K562 (cell line): Measurements from ENCODE around the gene FBXO11. TPM values are rescaled to one million over a fixed set of nuclear protein-coding genes. Genes with fewer than 3 reads are reported as not detected.

ENCODE experiments used
- ATAC-seq: fragments of 200-7000 bp; cut with Tn5 transposase; 3 replicates; pipeline ENCODE4 v1.9.1; 2020; ENCODE audit warnings: moderate library complexity
- BruUV-seq: library from RNA; stranded (reverse); fragments of 400-500 nt; replicated peaks from 2 replicates; lab custom pipeline; 2021; lab: Mats Ljungman, UMichigan
- CTCF ChIA-PET: fragments of 300-600 bp; formaldehyde crosslinking; extraction: SDS; loops from one replicate; lab custom pipeline; 2021; ENCODE audit warnings: low intra/inter-chr PET ratio; lab: Yijun Ruan, JAX
- POLR2A ChIA-PET: fragments of 300-600, 350-650 bp; sonication (Branson Sonifier 250); formaldehyde crosslinking; extraction: SDS; loops from one replicate; lab custom pipeline; 2021; ENCODE audit warnings: antibody characterized with exemption, inconsistent platforms; lab: Yijun Ruan, JAX
- DNase-seq, 4 experiments: peaks; one replicate each; pipeline versions ENCODE4 v3.0.0 to v3.0.0-alpha.2; 2011 to 2018; ENCODE audit warnings: low spot score in 3 of 4, mixed read lengths in 3 of 4; ENCODE audit errors: extremely low read depth in 1 of 4
- FAIRE-seq: peaks from 2 replicates; lab custom pipeline; 2011; peaks lifted over from hg19 to GRCh38; lab: Jason Lieb, UNC
- H2AFZ ChIP-seq: 2 replicates; pipeline ENCODE4 v1.6.0; 2011; ENCODE audit warnings: low read depth, low read length, control low read depth, inconsistent platforms
- H3K27ac ChIP-seq: fragments of 200-600 bp; 3 replicates; pipeline ENCODE4 v1.8.0; 2011; ENCODE audit warnings: low read depth, mild to moderate bottlenecking, control low read depth, inconsistent platforms, low read length, moderate library complexity, mixed read lengths; ENCODE audit errors: extremely low read depth
- H3K27me3 ChIP-seq, 2 experiments: fragments of 300-600 bp in 1 of 2; 2 replicates in 1 of 2; 3 replicates in 1 of 2; pipeline versions ENCODE4 v1.6.0 to v1.8.0; 2011; ENCODE audit warnings: inconsistent platforms in 2 of 2, low read length in 2 of 2, mild to moderate bottlenecking in 1 of 2, mixed read lengths in 1 of 2, moderate library complexity in 1 of 2; ENCODE audit not compliant: control insufficient read depth in 2 of 2, insufficient read depth in 2 of 2
- H3K36me3 ChIP-seq: fragments of 300-600 bp; 3 replicates; pipeline ENCODE4 v1.8.0; 2011; ENCODE audit warnings: mild to moderate bottlenecking, low read length, inconsistent platforms; ENCODE audit not compliant: control insufficient read depth, insufficient read depth
- H3K4me1 ChIP-seq, 2 experiments: fragments of 200-600 bp in 1 of 2; replicated peaks in 1 of 2; 2 replicates in 1 of 2; 3 replicates in 1 of 2; pipeline versions ENCODE4 v1.5.1 to v1.8.0; 2011; ENCODE audit warnings: inconsistent platforms in 2 of 2, low read length in 2 of 2, mild to moderate bottlenecking in 1 of 2, mixed read lengths in 1 of 2, moderate library complexity in 1 of 2; ENCODE audit not compliant: control insufficient read depth in 2 of 2, insufficient read depth in 2 of 2
- H3K4me2 ChIP-seq: 2 replicates; pipeline ENCODE4 v1.6.1; 2011; ENCODE audit warnings: low read length, control low read depth, inconsistent platforms, mixed read lengths; ENCODE audit not compliant: insufficient read depth
- H3K4me3 ChIP-seq: fragments of 200-600 bp; sonication (generic), shearing (Covaris generic); 2 replicates; pipeline ENCODE4 v1.5.1; 2016; ENCODE audit warnings: control low read depth, inconsistent platforms
- H3K79me2 ChIP-seq: fragments of 200-600 bp; 3 replicates; pipeline ENCODE4 v1.8.0; 2011; ENCODE audit warnings: low read length, inconsistent platforms; ENCODE audit not compliant: control insufficient read depth, insufficient read depth
- H3K9ac ChIP-seq, 2 experiments: 2 replicates each; pipeline versions ENCODE4 v1.6.0 to v1.6.1; 2011; ENCODE audit warnings: low read depth in 2 of 2, low read length in 2 of 2, control low read depth in 1 of 2, inconsistent platforms in 1 of 2, mild to moderate bottlenecking in 1 of 2, mixed read lengths in 1 of 2; ENCODE audit not compliant: insufficient read depth in 1 of 2
- H3K9me1 ChIP-seq: one replicate; pipeline ENCODE4 v1.6.0; 2011; ENCODE audit warnings: inconsistent platforms, mild to moderate bottlenecking, low read length, moderate library complexity; ENCODE audit not compliant: control insufficient read depth, insufficient read depth
- H3K9me3 ChIP-seq: replicated peaks from 2 replicates; pipeline ENCODE4 v1.5.1; 2011; ENCODE audit warnings: low read depth, low read length, inconsistent platforms; ENCODE audit not compliant: control insufficient read depth, insufficient read depth
- H4K20me1 ChIP-seq: replicated peaks from 2 replicates; pipeline ENCODE4 v1.6.1; 2011; ENCODE audit warnings: low read length, inconsistent platforms, mixed read lengths; ENCODE audit not compliant: control insufficient read depth, insufficient read depth
- NR0B1 ChIP-seq: fragments of 450-650 bp; IDR thresholded peaks from one replicate; pipeline ENCODE4 v1.6.1; 2018; ENCODE audit warnings: mild to moderate bottlenecking, moderate library complexity; ENCODE audit not compliant: partially characterized antibody
- PCBP2 ChIP-seq: fragments of 200-400 bp; formaldehyde crosslinking; IDR thresholded peaks from 2 replicates; pipeline ENCODE4 v1.6.1; 2018; ENCODE audit warnings: low read length, low read depth, mild to moderate bottlenecking, moderate library complexity; ENCODE audit not compliant: poor library complexity, severe bottlenecking
- TFE3 ChIP-seq: fragments of 450-650 bp; formaldehyde crosslinking; IDR thresholded peaks from 2 replicates; pipeline ENCODE4 v1.4.0; 2020; ENCODE audit warnings: mild to moderate bottlenecking, mixed read lengths
- TRIM24 ChIP-seq, 2 experiments: fragments of 450-650 bp; IDR thresholded peaks; 2 replicates each; pipeline ENCODE4 v1.6.1; 2016
- ZNF197 ChIP-seq: fragments of 200-800 bp; sonication (Bioruptor generic); IDR thresholded peaks from 2 replicates; pipeline ENCODE4 v1.6.1; 2016; ENCODE audit warnings: low read depth, missing genetic modification characterization, missing compliant biosample characterization
- WGBS: fragments of 100-300 bp; shearing (Covaris generic); methylation state at CpG from one replicate; pipeline ENCODE4 v1.1.6; 2016; ENCODE audit warnings: low coverage, mixed read lengths; ENCODE audit not compliant: insufficient coverage; ENCODE audit errors: missing lambda C conversion rate; 5-methylcytosine and 5-hydroxymethylcytosine counted together
- in situ Hi-C: fragments of 300-500 bp; cut with MboI; formaldehyde crosslinking; loops from 4 replicates; pipeline ENCODE4 v1.15.0; 2018; ENCODE audit warnings: inconsistent platforms, mixed read lengths
- intact Hi-C: fragments of 100-400 bp; cut with micrococcal nuclease; formaldehyde crosslinking; loops from 2 replicates; pipeline ENCODE4 v1.14.2; 2022
- polyA plus RNA-seq, 8 experiments: library from polyadenylated mRNA; depleted of rRNA in 4 of 8; stranded (reverse) in 5 of 8; unstranded in 3 of 8; fragments of >200 nt; fragmentation: Nextera tagmentation in 2 of 8; fragmentation: Illumina TruSeq in 1 of 8; extraction: Ambion mirVana in 2 of 8; extraction: Trizol in 1 of 8; gene quantifications; 2 replicates each; pipeline versions ENCODE4 v1.2.1 to v1.2.3, GENCODE V29; 2011 to 2014; ENCODE audit warnings: inconsistent platforms in 1 of 8, missing spikeins in 1 of 8
- total RNA-seq, 7 experiments: library from RNA; depleted of rRNA in 6 of 7; stranded (reverse); fragments of >200 nt in 6 of 7; fragmentation: Illumina TruSeq in 2 of 7; extraction: Trizol in 2 of 7; gene quantifications; 2 replicates each; pipeline versions ENCODE4 v1.2.1 to v1.2.3, GENCODE V29; 2011 to 2021; ENCODE audit warnings: low replicate concordance in 1 of 7

The FBXO11 gene
- total and polyA plus RNA-seq, 9 of the 15 experiments (the other 6 are each of a cell fraction or from before 2014, with no cell fraction given) = 8.8 to 44.5 (median 24.1) TPM

- no peak overlapping the region for H3K4me3 ChIP-seq
- WGBS = 0% methylated on average over 4 of the region's 4 CpGs
- H3K36me3 ChIP-seq = no peaks in the 10 kb centered on the region
- no peak for ATAC-seq
- intact Hi-C loops (no loop called here), in situ Hi-C loops (no loop called here)
- H3K79me2 ChIP-seq = no peaks in the 10 kb centered on the region
- no peaks in the 10 kb centered on the region for H4K20me1 ChIP-seq
- TF ChIP-seq TRIM24 (IDR thresholded peaks at IDR 0.05) (no peak), ZNF197 (no peak), TFE3 (CRISPR knock-in tag) (no peak)
- no peaks in the 10 kb centered on the region for H3K9me3 ChIP-seq
- DNase-seq = no peak
- H3K27me3 ChIP-seq = peaks cover 0 to 15% of the 10 kb centered on the region in 2 experiments; a peak in 4 of 5 replicates
- ChIA-PET POLR2A (no interaction called here), CTCF (no interaction called here)
- FAIRE-seq = no peak
- H2AFZ ChIP-seq = no peak overlapping the region
- no peak overlapping the region for H3K9ac ChIP-seq
- no TSS peak for BruUV-seq
- no peaks in the 10 kb centered on the region for H3K4me1 ChIP-seq
- no peak overlapping the region for H3K4me2 ChIP-seq
- H3K9me1 ChIP-seq = no peaks in the 10 kb centered on the region
- no peak overlapping the region for H3K27ac ChIP-seq
These were observed 158.4 kb downstream of the FBXO11 start for GRCh38 chr2:47747878-47748277.

GRCh38 chr2:47744074-47744473 lies 162.2 kb downstream of the FBXO11 start:
- BruUV-seq = no TSS peak
- no peak overlapping the region for H2AFZ ChIP-seq
- no peaks in the 10 kb centered on the region for H3K9me1 ChIP-seq
- no peaks in the 10 kb centered on the region for H3K4me1 ChIP-seq
- no peak overlapping the region for H3K4me3 ChIP-seq
- peaks cover 5 to 22% of the 10 kb centered on the region in 2 experiments; a peak in 4 of 5 replicates for H3K27me3 ChIP-seq
- CTCF ChIA-PET = no interaction called here
- no peaks in the 10 kb centered on the region for H4K20me1 ChIP-seq
- DNase-seq (no peak), FAIRE-seq (no peak), ATAC-seq (no peak)
- H3K9me3 ChIP-seq = no peaks in the 10 kb centered on the region
- intact Hi-C loops (no loop called here), in situ Hi-C loops (no loop called here)
- POLR2A ChIA-PET = interaction anchor here (1.2 kb wide), 1 partner anchor 9 kb away, joined by 3 read pairs; no protein-coding TSS in a partner anchor
- H3K36me3 ChIP-seq = no peaks in the 10 kb centered on the region
- no peak overlapping the region for H3K4me2 ChIP-seq
- no peak overlapping the region for H3K9ac ChIP-seq
- no peak overlapping the region for H3K27ac ChIP-seq
- no peak for TF ChIP-seq NR0B1
- TF ChIP-seq PCBP2 = no peak
- TF ChIP-seq, all 486 proteins: peak for 0
- H3K79me2 ChIP-seq = no peaks in the 10 kb centered on the region
- WGBS = 6% methylated on average over 2 of the region's 2 CpGs
